HG02938 (cell line): Measurements from ENCODE around the gene KIRREL3.

Experiments used
- ATAC-seq: cut with Tn5 transposase; IDR thresholded peaks from one replicate; pipeline ENCODE4 v1.9.1; 2021; ENCODE audit warnings: mild to moderate bottlenecking, moderate library complexity; ENCODE audit not compliant: unreplicated experiment

The KIRREL3 gene

DNA sequence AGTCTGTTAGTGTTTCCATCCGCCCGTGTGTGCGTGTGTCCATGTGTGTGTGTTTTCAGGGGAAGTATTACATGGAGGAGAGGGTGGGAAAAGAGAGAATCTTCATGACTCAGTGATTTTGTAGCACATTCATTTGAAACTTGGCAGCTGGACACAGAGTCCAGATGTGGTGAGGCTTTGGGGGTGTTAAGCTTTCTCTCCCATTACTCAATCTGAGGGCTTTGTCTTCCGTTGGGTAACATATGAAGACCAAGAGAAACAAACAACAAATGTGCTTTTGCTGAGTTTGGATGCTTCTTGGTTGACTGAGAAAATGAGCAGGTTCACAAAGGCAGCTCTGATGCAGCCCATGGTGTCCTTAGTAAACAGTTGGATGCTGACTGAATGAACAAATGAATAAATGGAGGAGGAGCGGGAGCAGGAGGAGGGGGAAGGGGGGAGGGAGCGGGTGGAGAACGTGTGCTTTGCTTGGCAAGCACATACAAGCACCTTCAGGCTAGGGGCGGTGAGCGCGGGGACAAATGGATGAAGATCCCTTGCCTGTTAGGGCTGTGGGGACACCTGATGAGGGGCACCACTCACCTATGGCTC lies 540.8 kb downstream of the KIRREL3 start:
- no peak for ATAC-seq

- no peak for ATAC-seq
These were observed 542.8 kb downstream of the KIRREL3 start for GRCh38 chr11:126457817-126458216.

DNA sequence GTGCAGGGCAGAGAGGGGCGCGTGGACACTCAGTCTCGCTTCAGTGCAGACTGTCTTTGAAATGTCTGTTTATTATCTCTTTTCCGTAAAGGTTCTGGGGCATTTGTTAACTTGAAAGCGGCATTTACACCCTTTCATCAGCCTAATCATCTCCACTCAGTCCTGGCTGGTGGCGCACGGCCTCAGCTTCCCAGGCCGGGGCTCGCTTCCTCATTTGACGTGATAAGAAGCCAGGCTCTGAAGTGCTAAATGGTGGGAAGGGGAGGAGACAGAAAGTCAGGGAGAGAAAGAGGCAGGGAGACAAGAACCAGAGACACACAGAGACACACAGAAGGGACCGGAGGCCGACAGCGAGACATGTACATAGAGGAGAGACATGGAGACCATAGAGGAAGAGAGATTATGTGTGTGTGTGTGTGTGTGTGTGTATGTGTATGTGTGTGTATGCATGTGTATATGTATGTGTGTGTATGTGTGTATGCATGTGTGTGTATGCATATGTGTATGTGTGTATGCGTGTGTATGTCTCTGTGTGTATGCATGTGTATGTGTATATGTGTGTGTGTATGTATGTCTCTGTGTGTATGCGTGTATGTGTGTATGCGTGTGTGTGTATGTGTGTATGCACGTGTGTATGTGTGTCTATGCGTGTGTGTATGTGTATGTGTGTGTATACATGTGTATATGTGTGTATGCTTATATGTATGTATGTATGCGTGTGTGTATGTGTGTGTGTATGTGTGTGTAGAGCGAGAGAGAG lies 543.6 kb downstream of the KIRREL3 start:
- no peak for ATAC-seq

DNA sequence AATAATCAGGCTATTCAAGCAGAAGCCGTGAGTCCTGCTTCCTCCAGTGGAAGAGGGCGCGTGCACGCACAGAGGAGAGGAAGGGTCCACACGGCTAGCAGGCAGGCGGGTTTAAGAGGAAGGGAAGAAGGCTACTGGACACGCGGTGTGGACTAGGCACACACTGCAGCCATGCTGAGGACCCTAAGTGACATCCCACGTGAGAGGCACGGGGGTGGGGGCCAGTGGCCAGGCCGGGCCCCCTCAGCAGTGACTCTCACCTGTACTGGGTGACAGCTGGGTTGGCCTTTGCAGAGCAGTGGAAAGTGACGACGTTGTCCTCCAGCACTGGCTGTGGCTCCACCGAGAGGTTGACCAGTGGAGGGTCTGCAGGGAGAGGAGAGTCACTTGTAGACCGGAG lies 544.5 kb downstream of the KIRREL3 start:
- no peak for ATAC-seq

- no peak for ATAC-seq
These were observed 548.1 kb downstream of the KIRREL3 start for GRCh38 chr11:126452241-126453101.

- ATAC-seq = no peak
These were observed 549.3 kb downstream of the KIRREL3 start for GRCh38 chr11:126451211-126451802.

DNA sequence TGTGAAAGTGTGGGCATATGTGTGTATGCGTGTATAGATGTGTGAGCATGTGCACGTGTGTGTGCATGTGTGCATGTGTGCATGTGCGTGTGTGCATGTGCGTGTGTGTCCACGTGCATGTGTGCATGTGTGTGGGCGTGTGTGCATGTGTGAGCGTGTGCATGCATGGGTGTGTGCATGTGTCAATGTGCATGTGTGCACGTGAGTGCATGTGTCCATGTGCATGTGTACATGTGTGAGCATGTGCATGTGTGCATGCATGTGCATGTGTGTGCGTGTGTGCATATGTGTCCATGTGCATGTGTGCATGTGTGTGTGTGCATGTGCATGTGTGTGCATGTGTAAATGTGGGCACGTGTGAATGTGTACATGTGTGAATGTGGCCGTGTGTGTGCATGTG lies 549.8 kb downstream of the KIRREL3 start:
- no peak for ATAC-seq

GRCh38 chr11:126450198-126450597 lies 550.4 kb downstream of the KIRREL3 start:
- no peak for ATAC-seq

DNA sequence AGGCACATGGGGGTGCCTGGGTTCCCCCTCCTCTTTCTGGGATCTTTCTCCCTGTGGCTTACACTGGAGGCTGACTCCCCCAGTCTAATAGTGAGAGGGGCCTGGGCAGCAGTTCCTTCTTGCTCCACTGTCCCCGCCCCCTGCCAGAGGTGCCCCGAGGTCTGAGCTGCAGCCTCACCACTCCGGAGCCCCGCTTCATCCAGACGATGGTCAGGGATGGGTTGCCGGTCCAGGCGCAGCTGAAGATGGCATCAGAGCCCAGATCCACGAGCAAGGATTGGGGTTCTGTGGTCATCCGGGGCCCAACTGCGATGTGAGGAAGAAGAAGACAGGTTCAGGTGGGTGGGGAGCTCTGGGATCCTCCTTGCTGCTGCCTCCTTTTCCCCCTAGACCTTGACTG lies 554.0 kb downstream of the KIRREL3 start:
- no peak for ATAC-seq

GRCh38 chr11:126444072-126444471 lies 556.5 kb downstream of the KIRREL3 start:
- no peak for ATAC-seq

- ATAC-seq = no peak
These were observed 557.5 kb downstream of the KIRREL3 start for GRCh38 chr11:126443120-126443519.

- ATAC-seq = peak; percentile 74
These were observed 559.6 kb downstream of the KIRREL3 start for GRCh38 chr11:126440792-126441514.

GRCh38 chr11:126440276-126440675 lies 560.3 kb downstream of the KIRREL3 start:
- ATAC-seq = no peak

- no peak for ATAC-seq
These were observed 561.9 kb downstream of the KIRREL3 start for GRCh38 chr11:126438691-126439090.

DNA sequence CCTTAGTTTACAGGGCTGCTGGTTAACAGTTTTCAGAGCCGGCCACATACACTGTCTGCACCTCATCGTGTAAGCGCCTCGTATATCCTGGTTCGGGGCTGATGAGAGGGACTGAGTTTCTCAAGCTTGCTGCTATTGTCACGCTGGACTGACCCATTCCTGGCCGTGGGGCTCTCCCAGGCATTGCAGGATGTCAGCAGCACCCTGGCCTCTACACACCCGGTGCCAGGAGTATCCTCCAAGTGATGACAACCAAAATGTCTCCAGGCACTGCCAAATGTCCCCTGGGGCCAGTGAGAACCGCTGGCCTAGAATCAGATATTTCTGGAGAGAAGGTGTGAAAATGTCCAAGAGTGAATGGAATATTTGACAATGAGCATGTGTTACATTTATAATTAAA lies 562.3 kb downstream of the KIRREL3 start:
- ATAC-seq = no peak

DNA sequence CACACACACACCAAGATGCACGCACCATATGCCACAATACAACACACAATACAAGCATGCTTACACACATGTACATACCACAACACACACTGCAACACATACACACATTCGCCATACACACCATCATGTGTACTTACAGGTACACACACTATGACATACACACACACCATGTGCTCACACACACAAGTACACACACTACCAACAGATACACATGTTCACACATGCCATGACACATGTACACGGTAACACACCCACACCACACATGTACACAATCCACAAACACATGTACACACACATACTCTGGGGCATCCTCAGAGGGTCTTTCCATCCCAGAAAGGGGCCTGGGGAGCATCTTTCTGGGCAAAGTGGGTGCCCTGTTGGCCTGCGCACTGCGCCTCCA lies 562.8 kb downstream of the KIRREL3 start:
- no peak for ATAC-seq

- ATAC-seq = no peak
These were observed 564.3 kb downstream of the KIRREL3 start for GRCh38 chr11:126436209-126436755.

- no peak for ATAC-seq
These were observed 565.6 kb downstream of the KIRREL3 start for GRCh38 chr11:126434950-126435335.

- ATAC-seq = no peak
These were observed 566.3 kb downstream of the KIRREL3 start for GRCh38 chr11:126433989-126434949.
